ENCODE results near the gene HARBI1. TPM values are rescaled to one million over a fixed set of nuclear protein-coding genes. Genes with fewer than 3 reads are reported as not detected.

Gene HARBI1
- total and polyA plus RNA-seq, 10 donors, result 1.4 to 5.6 (median 3.9) TPM

DNA sequence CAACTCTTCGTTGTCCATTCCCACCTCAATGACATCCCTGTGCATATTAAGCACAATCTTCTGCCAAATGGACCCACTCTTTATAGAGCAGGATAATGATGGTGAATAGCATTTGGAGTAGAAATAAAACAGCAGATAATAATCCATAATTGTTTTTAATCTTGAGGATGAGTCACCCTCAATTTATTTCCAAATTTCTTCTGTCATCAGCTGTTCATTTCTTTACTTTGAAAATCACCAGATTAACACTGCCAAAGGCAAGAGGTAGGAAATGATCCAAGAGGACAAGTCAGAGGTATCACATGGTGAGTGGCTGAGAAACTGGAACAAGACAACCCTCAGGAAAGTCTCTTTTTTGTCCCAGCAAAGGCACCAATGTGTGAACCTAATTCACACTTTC is 15.9 kb downstream of the HARBI1 start:
- Histone ChIP-seq H3K4me1 (no peaks in the 10 kb centered on the region), H3K27ac (no peak overlapping the region), H3K27me3 (replicated peaks in 1 of 7) (no peaks in the 10 kb centered on the region), H3K4me3 (no peak overlapping the region), H3K36me3 (peaks cover 0 to 22% (median 0%) of the 10 kb centered on the region in 6 donors), H3K9me3 (peaks cover 0 to 5% (median 0%) of the 10 kb centered on the region in 8 donors)
- TF ChIP-seq POLR2AphosphoS5 (IDR thresholded peaks at IDR 0.05) (no peak), POLR2A (IDR thresholded peaks at IDR 0.05) (no peak)
- TF ChIP-seq, protein P1, sequence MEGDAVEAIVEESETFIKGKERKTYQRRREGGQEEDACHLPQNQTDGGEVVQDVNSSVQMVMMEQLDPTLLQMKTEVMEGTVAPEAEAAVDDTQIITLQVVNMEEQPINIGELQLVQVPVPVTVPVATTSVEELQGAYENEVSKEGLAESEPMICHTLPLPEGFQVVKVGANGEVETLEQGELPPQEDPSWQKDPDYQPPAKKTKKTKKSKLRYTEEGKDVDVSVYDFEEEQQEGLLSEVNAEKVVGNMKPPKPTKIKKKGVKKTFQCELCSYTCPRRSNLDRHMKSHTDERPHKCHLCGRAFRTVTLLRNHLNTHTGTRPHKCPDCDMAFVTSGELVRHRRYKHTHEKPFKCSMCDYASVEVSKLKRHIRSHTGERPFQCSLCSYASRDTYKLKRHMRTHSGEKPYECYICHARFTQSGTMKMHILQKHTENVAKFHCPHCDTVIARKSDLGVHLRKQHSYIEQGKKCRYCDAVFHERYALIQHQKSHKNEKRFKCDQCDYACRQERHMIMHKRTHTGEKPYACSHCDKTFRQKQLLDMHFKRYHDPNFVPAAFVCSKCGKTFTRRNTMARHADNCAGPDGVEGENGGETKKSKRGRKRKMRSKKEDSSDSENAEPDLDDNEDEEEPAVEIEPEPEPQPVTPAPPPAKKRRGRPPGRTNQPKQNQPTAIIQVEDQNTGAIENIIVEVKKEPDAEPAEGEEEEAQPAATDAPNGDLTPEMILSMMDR (IDR thresholded peaks at IDR 0.05 in 8 of 11, conservative IDR thresholded peaks at IDR 0.05 in 3 of 11), result no peak
- 82 to 91% (median 85%) methylated on average over 1 of the region's 1 CpG for WGBS, 5 donors
- DNase-seq, result no peak
- intact Hi-C loops (cut with DNase I; ENCODE audit: low total_unique reads), result no loop called here

DNA sequence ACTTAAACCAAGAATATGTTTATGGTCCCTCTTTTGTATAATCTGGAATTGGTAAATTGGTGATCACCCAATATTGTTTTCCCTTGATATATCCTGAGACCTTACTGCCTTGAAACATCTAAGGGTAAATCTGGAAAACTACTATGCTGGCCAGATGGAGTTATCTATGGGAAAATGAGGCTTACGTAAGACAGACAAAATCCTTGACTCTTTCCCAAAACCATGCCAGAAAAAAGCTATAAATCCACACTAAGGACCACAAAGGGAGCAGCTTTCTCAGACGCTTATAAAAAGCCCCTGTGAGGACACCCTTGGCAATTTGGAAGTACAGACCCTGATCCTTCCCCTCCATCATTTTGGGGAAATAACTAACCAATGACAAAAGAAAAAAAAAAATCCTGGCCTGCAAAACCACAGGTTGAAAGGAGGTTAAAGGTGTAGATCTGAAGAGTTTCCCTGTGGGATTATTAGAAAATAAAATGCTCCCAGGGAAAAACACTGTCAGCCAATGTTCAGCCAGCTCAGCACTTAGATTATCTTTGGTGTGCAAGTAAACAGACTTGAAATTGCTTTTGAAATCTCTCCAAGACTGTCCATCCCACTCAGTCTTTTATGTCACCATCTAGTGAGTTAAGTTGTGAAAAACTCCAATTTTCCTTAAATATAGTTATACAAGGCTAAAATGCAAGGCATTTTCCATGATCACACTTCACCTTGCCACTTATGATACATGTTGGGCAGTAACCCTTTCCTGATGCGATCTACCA is 16.6 kb downstream of the HARBI1 start:
- H3K4me1 ChIP-seq, result no peaks in the 10 kb centered on the region
- intact Hi-C loops (cut with DNase I; ENCODE audit: low total_unique reads), result no loop called here
- no peaks in the 10 kb centered on the region for H3K27me3 ChIP-seq (replicated peaks in 1 of 7)
- TF ChIP-seq POLR2AphosphoS5 (IDR thresholded peaks at IDR 0.05) (no peak), POLR2A (IDR thresholded peaks at IDR 0.05) (no peak)
- TF ChIP-seq, protein P1 (IDR thresholded peaks at IDR 0.05 in 8 of 11, conservative IDR thresholded peaks at IDR 0.05 in 3 of 11), result no peak
- H3K9me3 ChIP-seq, result peaks cover 0 to 5% (median 0%) of the 10 kb centered on the region in 8 donors
- DNase-seq, result no peak
- H3K4me3 ChIP-seq, result no peak overlapping the region
- H3K36me3 ChIP-seq, result peaks cover 0 to 22% (median 0%) of the 10 kb centered on the region in 6 donors
- H3K27ac ChIP-seq, result no peak overlapping the region
- 79 to 90% (median 85%) methylated on average over 3 of the region's 3 CpGs for WGBS, 5 donors

DNA sequence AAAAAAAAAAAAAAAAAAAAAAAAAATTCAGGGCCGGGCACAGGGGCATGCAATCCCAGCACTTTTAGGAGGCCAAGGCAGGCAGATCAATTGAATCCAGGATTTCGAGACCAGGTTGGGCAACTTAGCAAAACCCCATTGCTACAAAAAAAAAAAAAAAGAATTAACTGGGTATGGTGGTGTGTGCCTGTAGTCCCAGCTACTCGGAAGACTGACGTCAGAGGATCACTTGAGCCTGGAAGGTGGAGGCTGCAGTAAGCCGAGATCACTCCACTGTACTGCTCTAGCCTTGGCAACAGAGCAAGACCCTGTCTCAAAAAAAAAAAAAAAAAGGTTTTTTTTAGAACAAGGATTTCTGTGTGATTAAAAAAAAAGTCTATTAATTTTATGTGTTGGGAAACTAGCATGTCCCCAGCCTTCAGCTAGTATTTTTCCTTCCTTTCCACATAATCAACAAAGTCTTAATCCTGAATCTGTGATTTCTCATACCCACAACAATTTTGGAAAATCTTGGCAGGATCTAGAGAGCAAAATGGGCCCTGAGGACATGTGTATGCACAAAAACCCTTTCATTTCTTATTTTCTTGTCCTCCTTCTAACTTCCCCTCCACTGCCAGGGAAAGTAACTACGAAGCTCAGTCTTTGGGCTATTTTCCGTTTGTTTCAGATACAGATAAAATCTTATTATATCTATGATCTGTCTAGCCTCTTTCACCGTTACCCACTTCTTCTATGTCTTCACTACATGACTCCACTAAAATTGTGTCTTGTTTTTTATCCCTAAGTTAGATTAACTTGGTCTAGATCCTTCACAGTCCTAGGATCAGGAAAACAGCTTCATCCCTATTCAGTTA is 17.5 kb downstream of the HARBI1 start:
- H3K27ac ChIP-seq, result no peak overlapping the region
- 89 to 95% (median 93%) methylated on average over 8 of the region's 8 CpGs for WGBS, 5 donors
- no peak for DNase-seq
- TF ChIP-seq, protein P1 (IDR thresholded peaks at IDR 0.05 in 8 of 11, conservative IDR thresholded peaks at IDR 0.05 in 3 of 11), result no peak
- TF ChIP-seq POLR2AphosphoS5 (IDR thresholded peaks at IDR 0.05), result no peak
- no peak for TF ChIP-seq POLR2A (IDR thresholded peaks at IDR 0.05)
- no peak overlapping the region for H3K4me3 ChIP-seq
- peaks cover 0 to 5% (median 0%) of the 10 kb centered on the region in 8 donors for H3K9me3 ChIP-seq
- H3K4me1 ChIP-seq, result peaks cover 0 to 4% (median 1%) of the 10 kb centered on the region in 6 donors
- intact Hi-C loops (cut with DNase I; ENCODE audit: low total_unique reads), result loop anchor here (10.0 kb wide), 1 partner anchor 215 kb away; the partner anchor contains the start of gene MDK
- H3K27me3 ChIP-seq (replicated peaks in 1 of 7), result no peaks in the 10 kb centered on the region
- H3K36me3 ChIP-seq, result peaks cover 0 to 22% (median 0%) of the 10 kb centered on the region in 6 donors

All from spleen (tissue), 11 donors.